ENCODE data around the gene KRT3.

Gene KRT3

DNA sequence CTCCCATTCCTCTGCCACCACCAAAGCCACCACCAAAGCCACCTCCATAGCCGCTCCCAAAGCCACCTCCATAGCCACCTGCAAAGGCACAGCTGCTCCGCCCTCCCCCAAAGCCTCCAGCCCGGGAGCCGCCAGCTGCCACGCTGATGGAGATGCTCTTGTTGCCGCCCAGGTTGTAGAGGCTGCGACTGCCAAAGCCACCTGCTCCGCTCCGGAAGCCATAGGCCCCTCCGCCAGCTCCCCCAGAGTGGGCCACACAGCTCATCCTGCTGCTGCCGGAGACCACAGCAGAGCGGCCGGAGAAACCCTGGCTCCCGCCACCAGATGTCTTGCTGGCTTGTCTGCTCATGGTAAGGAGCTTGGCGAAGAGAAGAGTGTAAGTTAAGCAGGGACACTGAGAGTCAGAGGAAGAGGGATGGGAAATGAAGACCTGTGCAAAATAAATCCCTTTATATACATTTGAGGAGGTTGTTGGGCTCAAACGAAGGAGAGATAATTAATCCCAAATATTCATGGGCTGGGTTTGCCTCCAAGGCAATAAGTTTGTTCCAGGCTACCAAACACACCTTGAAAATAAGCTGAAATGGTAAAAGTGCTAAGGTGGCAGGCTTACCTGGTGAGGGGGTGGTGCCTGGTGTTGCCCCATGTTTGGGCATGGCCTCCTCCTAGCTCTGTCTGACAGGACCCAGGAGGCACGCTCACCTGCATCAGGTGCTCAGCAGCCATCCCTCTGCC, at the start of gene KRT3:
Gene KRT3, minus strand, starts transcription at position 424 of the 735 bp plus-strand sequence. Its CDS starts 75 bp downstream, at position 349.
- DNase-seq: no peak

DNA sequence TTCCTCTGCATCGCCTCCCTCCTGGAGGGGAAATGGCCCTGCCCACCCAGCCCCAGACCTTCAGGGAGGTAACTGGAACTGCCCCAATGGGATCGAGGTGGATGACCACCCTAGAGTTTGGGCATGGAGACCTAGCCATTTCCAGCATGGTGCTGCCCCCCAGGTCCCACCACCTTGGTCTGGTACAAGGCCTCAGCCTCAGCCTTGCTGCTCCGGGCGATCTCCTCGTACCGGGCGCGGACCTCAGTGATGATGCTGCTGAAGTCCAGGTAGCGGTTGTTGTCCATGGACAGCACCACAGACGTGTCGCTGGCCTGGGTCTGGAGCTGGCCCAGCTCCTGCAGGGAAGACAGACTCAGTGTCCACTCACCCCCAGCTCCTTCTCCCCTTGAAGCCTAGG, 48.5 kb upstream of the KRT3 start:
- no peak for DNase-seq

DNA sequence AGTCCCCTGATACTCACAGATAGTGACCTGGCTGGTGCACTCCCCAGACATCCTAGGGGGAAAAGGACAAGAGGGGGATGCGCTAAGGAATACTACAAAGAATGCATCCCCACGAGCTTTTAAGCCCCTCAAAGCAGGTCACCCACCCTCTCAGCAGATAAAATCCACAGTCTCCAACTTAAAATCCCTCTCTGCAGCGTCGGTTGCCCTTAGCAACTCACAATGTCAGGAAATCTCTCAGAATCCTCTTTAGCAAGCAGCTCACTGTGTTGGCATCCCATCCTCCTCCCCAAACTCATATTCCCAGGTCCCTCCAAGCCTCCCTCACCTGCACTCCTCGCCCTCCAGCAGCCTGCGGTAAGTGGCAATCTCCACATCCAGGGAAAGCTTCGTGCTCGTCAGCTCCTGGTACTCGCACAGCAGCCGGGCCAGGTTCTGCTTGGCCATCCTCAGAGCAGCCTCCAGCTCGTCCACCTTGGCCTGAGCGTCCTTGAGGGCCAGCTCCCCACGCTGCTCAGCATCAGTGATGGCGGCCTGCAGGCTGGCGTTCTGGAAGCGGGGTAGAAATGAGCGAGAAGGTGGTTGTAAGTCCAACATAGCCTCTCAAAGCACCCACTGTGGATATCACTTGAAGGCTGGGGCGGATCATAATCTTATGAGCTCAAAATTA, 43.7 kb upstream of the KRT3 start:
- no peak for DNase-seq

DNA sequence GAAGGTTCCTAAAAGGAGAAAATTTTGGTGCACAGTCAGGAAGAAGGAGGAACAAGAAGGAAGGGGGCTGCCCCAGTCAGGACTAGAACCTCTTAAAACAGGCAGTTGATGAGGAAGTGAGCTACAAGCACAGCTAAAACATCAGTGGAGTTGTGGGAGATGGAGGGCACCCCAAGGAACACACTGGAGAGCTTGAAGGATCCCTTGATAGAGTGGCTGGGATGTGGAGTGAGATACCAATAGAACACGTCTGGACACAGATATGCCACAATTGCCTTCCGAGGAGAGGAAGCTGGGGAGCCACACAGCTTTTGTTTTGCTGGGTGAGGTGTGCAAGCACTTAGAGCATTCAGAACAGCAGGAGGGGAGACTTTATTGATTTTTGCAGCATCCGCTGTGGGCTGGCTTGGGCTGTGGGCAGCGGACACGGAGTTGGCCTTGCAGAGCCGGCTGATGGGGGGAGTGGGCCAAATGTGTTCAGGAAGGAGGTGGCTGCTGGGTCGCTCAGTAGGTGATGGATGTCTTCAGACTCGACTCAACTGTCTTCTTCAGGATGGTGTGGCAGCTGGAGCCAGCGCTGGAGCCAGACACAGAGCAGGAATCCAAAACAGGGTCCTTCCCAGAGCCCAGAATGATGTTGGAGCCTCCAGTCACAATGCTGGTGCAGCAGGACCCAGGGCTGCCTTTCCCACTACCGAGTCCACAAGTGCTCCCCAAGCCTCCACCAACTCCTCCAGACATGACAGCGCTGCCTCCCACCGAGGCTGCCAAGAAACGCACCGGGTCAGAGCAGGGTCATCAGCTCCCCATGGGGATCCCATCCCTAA, 42.9 kb upstream of the KRT3 start:
- no peak for DNase-seq

DNA sequence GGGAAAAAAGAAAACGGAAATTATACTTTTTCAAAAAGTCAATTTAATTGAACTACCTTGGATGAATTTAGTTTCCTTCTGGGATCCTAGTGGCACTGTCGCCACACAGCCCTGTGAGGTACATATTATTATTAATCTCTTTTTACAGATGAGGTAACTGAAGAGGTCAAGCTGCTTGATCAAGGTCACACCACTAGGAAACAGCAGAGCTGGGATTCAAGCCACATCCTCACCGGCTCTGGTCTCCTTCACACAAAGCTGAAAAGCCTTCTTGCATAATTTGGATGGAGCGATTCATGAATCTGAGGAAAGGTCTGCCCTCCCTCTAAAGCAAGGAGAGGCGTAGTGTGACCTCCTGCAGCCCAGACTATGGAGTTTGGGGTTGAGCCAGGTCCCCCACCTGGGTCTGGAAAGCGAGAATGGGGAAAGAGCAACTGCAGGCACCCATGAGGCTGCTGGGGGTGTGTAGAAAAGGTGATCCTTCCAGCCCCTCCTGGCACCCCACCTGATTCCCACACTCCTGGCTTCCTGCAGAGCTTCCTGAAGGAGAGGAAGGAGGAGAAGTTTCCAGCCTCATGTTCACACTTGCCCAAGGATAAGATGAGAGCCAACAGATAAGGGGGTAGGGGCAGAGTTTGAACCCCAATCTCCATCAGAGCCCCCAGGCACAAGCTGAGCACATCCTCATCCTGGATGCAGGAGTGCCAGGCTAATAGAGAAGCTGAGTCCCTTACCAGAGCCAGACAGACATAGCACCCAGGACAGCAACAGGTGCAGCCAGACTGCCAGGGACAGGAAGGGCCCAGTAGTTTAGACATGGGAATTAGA, 42.1 kb upstream of the KRT3 start:
- DNase-seq: no peak

DNA sequence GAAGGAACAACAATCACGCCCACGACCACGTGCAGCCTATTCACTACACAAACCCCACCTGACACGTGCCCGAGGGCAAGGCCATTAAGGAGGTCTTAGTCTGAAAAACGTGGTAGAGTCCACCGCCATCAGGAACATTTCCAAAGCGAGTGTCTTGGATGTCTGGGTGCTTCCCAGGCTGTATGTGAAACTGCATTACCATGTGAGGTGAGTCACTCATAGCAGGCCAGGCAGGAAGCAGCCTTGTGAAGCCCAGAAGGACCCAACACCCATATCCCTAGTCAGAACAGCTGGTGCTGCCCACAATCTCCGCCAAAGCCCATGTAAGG, 41.5 kb upstream of the KRT3 start:
- no peak for DNase-seq

DNA sequence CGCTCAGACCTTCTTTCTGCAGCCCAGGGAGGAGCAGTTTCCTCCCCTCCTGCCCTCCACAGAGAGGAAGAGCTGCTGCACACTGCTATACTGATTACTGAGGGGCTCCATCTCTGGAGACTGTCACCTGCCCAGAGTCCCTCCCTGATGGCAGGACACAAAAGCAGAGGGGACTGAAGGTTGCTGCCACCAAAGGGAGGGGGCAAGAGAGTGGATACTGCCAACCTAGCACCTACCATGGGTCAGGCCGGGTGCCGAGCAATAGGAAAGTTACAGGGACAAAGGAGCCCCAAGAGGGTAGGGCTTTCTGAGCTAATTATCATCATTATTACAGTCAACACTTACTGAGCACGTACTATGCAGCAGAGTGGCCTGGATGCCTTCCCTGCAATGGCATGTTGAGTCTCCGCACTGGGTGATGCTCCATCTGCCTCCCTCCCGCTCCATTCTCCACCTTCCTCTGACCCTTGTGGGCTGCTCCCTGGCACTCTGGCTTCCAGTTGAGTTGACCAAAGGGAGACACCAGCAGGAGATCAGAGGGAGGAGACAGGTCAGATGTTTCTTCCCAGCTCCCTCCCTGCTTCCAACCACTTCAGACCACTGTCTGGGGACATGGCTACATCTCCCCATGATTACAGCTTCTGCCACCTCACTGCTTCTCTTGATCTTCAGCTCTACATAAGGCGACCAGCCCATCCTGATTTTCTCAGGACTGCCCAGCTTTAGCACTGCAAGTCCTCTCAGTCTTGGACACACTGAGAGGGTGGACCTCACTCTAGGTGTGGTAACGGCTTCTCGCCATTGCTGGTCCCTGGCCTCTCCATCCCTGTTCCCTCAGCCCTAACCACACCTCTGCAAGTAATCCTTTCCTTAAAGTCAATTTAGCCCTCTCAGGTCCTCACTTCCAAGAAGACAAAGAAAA, 40.8 kb upstream of the KRT3 start:
- DNase-seq: no peak

DNA sequence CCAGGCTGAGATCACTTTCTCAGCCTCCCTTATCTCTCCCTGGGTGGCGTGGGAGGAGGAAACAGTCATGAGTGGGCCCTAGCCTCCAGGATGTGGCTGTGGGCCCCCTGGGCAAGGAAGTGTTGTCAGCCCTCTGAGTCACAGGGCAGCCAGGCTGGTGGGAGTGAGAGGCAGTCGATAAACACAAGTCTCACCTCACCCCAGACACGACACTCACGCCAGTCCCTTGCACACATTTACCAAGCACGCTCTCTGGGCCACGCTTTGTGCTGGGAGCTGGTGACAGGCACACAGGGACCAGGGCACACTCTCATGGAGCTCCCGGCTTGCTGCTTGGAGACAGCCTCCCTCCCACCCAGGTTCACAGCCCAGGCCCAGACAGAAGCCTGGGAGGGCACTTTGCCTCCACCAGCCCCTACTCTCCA, 40.1 kb upstream of the KRT3 start:
- DNase-seq: no peak

DNA sequence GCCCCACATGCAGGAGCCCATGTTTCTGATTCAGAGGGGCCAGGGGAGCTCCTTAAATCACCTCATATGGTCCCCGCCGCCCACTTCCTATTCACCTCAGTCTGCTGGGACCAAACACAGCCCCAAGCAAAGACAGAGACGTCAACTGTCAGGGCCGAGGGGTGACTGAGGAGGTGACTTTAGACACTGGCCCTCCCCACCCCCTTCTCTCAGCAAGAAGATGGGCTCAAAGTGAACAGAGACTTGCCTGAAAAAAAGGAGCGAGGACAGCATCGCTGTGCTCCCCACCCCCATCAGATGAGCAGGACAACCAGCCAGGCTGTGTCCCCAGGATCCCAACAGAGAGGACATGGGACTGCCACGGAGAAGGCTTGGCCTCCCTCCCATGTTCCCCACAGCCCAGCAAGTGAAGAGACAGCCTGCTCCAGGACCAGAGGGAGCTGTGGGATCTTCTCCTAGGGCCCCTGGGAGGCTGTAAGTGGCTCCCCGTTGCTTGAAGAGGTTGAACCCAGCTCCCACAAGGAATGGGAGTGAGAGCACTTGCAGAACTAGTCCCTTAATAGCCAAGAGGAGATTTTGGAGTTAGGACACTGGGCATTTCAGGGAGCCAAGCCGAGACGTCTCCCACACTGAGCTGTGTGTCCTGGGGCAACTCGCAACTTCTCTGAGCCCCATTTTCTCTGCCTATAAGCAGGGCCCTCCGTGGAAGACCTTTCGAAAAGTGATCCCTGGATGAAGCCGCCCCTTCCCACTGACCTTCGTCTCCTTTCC, 39.5 kb upstream of the KRT3 start:
- no peak for DNase-seq

DNA sequence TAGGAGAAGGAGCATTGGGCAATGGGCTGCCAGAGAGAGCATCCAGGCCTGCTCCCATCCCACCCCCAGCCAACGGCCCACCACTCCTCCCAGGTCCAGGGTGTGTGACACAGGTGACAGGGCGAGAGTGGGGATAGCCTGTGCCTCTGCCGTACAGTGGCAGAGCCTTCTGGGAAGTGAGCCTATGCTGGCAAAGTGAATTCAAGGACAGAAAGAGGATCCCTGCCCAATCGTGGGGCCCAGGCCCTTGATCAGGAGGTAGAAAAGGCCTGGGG, 38.7 kb upstream of the KRT3 start:
- no peak for DNase-seq

DNA sequence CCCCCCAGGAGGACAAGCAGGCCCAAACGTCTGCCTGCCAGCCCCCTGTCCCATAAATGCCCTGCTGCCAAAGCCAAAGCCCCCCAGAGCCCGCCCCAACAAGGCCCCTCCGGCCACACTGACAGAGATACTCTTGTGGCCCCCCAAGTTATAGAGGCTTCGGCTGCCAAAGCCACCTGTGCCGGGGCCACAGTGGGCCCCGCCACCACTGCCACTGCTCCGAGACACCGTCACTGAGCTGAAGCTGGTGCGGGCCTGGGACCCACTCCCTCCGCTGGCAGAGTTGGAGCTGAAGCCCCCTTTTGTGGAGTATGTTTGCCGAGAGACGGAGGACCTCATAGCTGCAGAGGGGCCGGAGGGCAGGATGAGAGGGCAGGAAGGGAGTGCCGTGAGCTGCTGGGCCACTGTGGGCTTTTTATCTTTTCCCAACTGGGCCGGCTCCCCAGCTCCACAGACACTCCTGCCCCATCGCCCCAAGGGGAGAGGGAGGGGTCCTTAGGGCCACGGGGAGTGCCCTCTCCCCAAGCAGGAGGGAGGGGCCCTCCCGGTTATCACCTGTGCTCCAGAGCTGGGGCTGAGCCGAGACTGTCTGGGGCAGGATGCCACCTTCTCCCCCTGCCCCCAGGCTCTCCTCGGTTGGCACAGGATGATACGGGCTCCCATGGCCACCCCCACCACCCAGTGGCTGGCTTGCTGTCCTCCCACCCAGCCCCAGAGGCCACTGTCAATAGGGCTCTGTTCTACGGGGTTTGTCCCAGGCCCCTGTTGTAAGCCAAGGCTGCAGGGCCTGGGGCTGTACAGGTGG, 38.2 kb upstream of the KRT3 start, which contains the start of gene KRT79:
Gene KRT79, minus strand, starts transcription at position 390 of the 805 bp plus-strand sequence. Its CDS starts 51 bp downstream, at position 339.
- DNase-seq: no peak

DNA sequence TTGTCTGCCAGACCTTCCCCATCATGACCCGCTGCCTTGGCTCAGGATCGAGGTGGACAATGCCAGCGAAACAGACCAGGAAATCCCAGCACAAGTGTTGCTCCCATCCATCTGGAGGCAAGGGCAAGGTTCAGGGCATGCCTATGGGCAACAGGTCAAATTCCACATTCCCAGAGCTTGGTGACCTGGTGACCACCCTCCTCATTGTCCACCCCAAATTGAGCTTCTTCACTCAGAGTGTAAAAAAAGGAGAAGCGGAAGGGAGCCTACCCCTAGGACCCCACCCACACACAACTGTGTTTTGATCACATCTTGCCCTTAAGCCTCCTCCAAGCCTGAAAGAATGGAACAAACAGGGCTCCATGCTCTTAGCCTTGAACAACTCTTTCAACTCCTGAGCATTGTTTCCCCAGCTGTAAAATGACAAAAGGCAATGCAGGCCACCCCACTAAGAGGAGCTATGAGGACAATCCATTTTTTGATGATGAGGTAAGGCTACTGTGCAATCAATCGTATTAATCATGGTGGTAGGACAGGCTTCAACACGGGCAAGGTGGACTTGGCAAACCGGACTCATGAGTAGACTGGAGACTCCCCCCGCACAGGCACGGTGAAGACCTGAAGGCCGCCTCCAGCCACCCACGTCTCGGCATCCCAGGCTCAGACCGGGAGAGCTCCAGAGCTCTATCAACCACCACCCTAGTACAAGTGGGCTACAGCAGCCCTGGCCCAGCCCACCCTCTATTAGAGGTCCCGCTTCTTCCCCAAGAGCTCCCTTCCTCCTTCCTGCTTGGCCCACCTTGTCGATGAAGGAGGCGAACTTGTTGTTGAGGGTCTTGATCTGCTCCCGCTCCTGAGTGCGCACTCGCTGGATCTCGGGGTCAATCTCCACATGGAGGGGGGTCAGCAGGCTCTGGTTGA, 37.3 kb upstream of the KRT3 start:
- DNase-seq: no peak

DNA sequence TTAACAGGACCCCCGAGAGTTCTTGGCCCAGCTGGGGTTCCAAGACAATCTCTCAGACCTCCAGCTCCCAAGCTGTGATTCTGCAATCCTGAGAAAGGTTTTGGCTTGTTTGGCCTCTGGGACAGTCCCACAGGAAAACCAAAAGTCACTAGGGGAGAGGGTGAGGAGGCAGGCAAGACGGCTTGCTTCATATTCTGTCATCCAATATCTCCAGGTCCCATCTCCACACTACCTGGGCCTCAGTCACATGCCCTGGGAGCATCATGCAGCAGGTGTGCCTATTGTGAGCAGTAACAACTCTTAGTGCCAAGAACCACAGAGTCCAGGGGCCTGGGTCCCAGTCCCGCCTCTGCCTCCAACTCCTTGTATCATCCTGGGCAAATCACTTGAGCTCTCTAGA, 36.5 kb upstream of the KRT3 start:
- DNase-seq: no peak

DNA sequence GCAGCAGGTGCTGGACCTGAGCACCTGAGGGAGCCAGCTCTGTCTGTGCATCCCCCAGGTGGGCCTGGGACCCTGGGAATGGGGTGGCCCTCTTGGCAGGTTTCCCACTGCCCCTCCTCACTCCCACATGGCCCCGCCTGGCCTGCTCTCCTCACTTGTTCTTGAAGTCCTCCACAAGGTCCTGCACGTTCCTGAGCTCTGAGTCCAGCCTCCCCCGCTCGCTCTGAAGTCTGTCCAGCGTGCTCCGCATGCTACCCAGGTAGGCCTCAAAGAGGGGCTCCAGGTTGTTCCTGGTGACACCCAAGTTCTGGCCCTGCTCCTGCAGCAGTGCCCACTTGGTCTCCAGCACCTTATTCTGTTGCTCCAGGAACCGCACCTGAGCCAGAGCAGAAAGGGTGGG, 35.3 kb upstream of the KRT3 start:
- no peak for DNase-seq

DNA sequence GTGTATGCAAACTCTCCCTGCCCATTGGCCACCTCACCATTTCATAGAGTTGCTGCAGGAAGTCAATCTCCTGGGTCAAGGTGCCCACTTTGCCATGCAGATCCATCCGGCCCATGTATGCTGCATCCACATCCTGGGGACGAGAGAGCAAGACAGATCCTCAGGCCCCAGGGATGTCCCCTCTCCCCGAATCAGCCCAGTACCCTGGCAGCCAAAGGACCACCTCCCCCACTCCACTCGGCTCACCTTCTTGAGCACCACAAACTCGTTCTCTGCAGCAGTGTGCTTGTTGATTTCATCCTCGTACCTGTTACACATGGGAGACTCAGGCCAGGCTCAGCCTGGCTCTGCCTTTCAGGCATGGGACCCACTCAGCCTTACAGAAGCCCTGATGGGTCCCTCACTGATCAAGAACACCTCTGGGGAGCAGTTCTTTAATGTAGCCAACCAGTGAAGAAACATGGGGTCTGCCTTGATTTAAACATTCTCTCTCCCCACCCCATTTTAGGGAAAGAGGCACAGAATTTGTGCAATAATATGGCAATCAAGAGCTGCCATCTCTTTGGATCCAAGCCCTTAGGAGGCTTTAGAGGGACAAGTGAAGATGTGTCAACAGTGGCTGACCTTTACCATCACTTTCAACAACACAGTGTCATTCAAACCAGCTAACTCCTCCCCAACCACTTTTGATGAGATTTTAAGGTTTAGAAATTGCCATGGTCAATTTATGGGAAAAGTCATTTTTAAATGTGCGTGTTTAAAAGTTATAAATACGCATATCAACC, 34.3 kb upstream of the KRT3 start:
- DNase-seq: no peak

DNA sequence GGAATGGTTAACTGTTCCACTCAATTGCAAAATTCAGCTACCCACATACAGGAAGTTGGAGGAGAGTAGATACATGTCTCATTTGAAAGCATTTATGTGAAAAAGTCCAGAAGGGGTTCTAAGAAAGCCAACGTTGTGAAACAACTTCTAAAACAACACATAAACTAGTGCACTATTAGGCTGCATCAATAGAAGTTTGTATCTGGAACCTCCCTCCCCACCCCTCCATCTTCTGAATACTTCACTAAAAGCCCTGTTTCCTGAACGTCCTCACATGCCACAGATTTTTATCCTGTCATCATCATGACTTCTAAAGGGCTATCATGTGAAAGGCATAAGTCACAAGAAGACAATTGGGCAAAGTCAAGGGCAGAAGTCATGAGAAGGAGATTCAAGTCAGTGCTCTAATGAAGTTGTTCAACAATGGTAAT, 32.7 kb upstream of the KRT3 start:
- DNase-seq: no peak

DNA sequence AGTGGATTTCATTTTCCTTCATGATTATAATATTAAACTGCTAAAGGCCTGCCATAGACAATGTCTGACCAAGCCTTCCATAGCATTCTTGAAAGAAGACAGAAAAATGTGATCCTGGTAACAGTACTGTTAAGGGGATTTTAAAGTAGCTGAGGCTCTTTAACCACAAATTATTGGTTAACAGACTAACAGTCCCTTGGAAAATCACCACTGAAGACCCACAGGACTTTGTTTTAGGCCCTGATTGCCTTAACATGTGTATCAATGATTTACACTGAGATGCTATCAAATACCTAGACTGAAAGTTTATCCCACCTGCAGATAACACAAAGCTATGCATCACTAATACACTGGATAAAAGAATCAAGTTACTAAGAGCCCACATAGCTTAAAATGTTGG, 32.2 kb upstream of the KRT3 start:
- no peak for DNase-seq

DNA sequence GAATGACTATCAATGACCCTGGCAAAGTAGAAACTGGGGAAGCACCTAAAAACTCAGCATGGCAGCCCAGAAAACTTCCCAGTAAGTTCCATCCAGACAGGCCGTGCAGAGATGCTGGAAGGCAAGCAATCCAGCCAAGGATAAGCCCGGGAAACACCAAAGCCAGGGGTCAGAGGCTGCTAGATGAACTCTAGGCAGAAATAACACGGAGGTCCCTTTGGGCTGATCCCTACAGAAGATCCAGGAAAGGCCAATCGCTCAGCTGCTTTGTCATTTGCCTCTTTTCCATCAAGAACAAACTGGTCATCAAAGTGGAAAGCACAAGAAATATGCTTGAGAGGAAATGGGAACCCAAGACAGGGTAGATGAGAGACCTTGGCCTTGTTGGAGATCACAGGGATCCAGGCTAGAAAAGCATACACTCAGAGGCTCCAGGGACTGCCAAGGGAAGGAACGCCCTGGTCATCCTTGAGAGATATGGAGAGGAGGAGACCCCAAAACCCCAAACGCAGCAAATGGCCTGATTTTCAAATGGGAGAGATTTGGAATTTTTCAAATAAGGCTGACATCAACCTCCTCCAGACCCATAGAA, 31.7 kb upstream of the KRT3 start:
- DNase-seq: no peak
